Ovary (tissue), 9 donors: ENCODE results near the gene ZNF777. TPM values are rescaled to one million over a fixed set of nuclear protein-coding genes. Genes with fewer than 3 reads are reported as not detected.
A peak's percentile ranks its signal among the peaks of the same experiment; 100 is the strongest.

ENCODE experiments used
- DNase-seq, 5 donors: peaks; one replicate each; pipeline ENCODE4 v3.0.0-alpha.2; 2019 to 2020
- H3K27ac ChIP-seq, 2 donors: fragments of 200-600 bp; one replicate each; pipeline versions ENCODE4 v1.5.1 to v1.8.0; 2019 to 2022
- H3K27me3 ChIP-seq: fragments of 200-600 bp; one replicate; pipeline ENCODE4 v1.8.0; 2022
- H3K36me3 ChIP-seq: fragments of 200-600 bp; sonication (generic); one replicate; pipeline ENCODE4 v1.5.1; 2019
- H3K4me1 ChIP-seq: one replicate; pipeline ENCODE4 v1.8.1; 2013; ENCODE audit warnings: mild to moderate bottlenecking, moderate library complexity; ENCODE audit not compliant: insufficient read depth
- H3K4me3 ChIP-seq: fragments of 200-600 bp; sonication (generic); one replicate; pipeline ENCODE4 v1.5.1; 2017
- H3K9me3 ChIP-seq, 2 donors: fragments of 200-600 bp in 1 of 2; sonication (generic) in 1 of 2; one replicate each; pipeline versions ENCODE4 v1.5.1 to v1.8.1; 2013 to 2019; ENCODE audit warnings: mild to moderate bottlenecking in 1 of 2, moderate library complexity in 1 of 2
- CTCF ChIP-seq, 3 donors: fragments of 450-650 bp in 2 of 3; fragments of 200-600 bp in 1 of 3; IDR thresholded peaks; one replicate each; pipeline versions ENCODE4 v1.5.1 to v1.8.0; 2016 to 2022; ENCODE audit warnings: antibody characterized with exemption in 3 of 3, mild to moderate bottlenecking in 1 of 3
- EP300 ChIP-seq: sonication (generic); formaldehyde crosslinking; IDR thresholded peaks from one replicate; pipeline ENCODE4 v1.6.1; 2017; ENCODE audit warnings: antibody characterized with exemption
- POLR2A ChIP-seq: fragments of 450-650 bp; IDR thresholded peaks from one replicate; pipeline ENCODE4 v1.6.1; 2017; ENCODE audit warnings: antibody characterized with exemption, mild to moderate bottlenecking, moderate library complexity
- WGBS, 3 donors: extraction: QIAGEN DNeasy Blood & Tissue Kit in 1 of 3; methylation state at CpG; one replicate each; pipeline versions ENCODE4 v1.1.5 to v1.1.7; 2013 to 2017; 5-methylcytosine and 5-hydroxymethylcytosine counted together
- intact Hi-C, 4 donors: fragments of 100-400 bp; cut with DNase I; formaldehyde crosslinking; loops; one replicate each; pipeline versions ENCODE4 v1.11.0 to v1.15.1; 2022 to 2023
- polyA plus RNA-seq, 2 donors: library from polyadenylated mRNA; stranded (reverse); fragments of 200-250 nt in 1 of 2; fragments of 350-450 nt in 1 of 2; fragmentation: Illumina TruSeq in 1 of 2; extraction: RNeasy Lipid Tissue Mini Kit (QIAGEN cat#74804) in 1 of 2; gene quantifications; one replicate each; pipeline ENCODE4 v1.2.3, GENCODE V29; 2013 to 2014
- total RNA-seq, 7 donors: library from RNA; depleted of rRNA in 2 of 7; stranded (reverse); fragments of >200 nt in 2 of 7; fragmentation: NEBNext Ultra II Directional in 3 of 7; extraction: Animal tissue kit (Norgen Biotek cat#: 25700) in 3 of 7; gene quantifications; one replicate each; pipeline versions ENCODE4 v1.1.0 to v1.2.4, GENCODE V29; 2016 to 2023
- donor health status: DM: no; HTN: no; CAD: no; lungs with moderate emphysema.
- donor health status: DM: no; HTN: no; CAD: no.
- donor health status: Bipolar disorder and iron deficiency.
- donor health status: DM: yes; HTN: yes; CAD: no.
- donor health status: DM: no; HTN: no; CAD: no.
- donor health status: DM: yes; HTN: yes; CAD: no.

ZNF777 gene
- total and polyA plus RNA-seq, 9 donors, result 3.8 to 20.4 (median 13.8) TPM

- H3K27ac ChIP-seq, result no peak overlapping the region
- no peak for TF ChIP-seq EP300
- no peak for TF ChIP-seq CTCF (IDR thresholded peaks at IDR 0.05)
- TF ChIP-seq POLR2A, result no peak
- no peaks in the 10 kb centered on the region for H3K27me3 ChIP-seq
- no peak for DNase-seq
- H3K9me3 ChIP-seq, result no peaks in the 10 kb centered on the region
- H3K4me3 ChIP-seq, result no peak overlapping the region
- intact Hi-C loops, result no loop called here
- no peaks in the 10 kb centered on the region for H3K4me1 ChIP-seq
- H3K36me3 ChIP-seq, result no peaks in the 10 kb centered on the region
Measured at GRCh38 chr7:149466364-149466763, 5.5 kb upstream of the ZNF777 start.

- no peaks in the 10 kb centered on the region for H3K9me3 ChIP-seq
- WGBS, 3 donors, result 75 to 89% (median 81%) methylated on average over 1 of the region's 1 CpG
- peaks cover 8% of the 10 kb centered on the region for H3K4me1 ChIP-seq
- no peak overlapping the region for H3K27ac ChIP-seq
- no peaks in the 10 kb centered on the region for H3K27me3 ChIP-seq
- H3K36me3 ChIP-seq, result no peaks in the 10 kb centered on the region
- no peak for DNase-seq
- intact Hi-C loops, result no loop called here
- TF ChIP-seq CTCF (IDR thresholded peaks at IDR 0.05), result no peak
- TF ChIP-seq POLR2A, result no peak
- TF ChIP-seq EP300, result no peak
- H3K4me3 ChIP-seq, result no peak overlapping the region
Measured at GRCh38 chr7:149463500-149464161, 2.8 kb upstream of the ZNF777 start.

- no peak for TF ChIP-seq POLR2A
- TF ChIP-seq CTCF (IDR thresholded peaks at IDR 0.05), result no peak
- TF ChIP-seq EP300, result no peak
- H3K36me3 ChIP-seq, result no peaks in the 10 kb centered on the region
- WGBS, 3 donors, result 82 to 88% (median 86%) methylated on average over 9 of the region's 9 CpGs
- H3K27me3 ChIP-seq, result no peaks in the 10 kb centered on the region
- intact Hi-C loops, result no loop called here
- H3K4me3 ChIP-seq, result no peak overlapping the region
- no peak for DNase-seq
- H3K9me3 ChIP-seq, result no peaks in the 10 kb centered on the region
- H3K27ac ChIP-seq, result no peak overlapping the region
- peaks cover 9% of the 10 kb centered on the region for H3K4me1 ChIP-seq
Measured at GRCh38 chr7:149462101-149462520, 1.2 kb upstream of the ZNF777 start.

- Histone ChIP-seq H3K27me3 (no peaks in the 10 kb centered on the region), H3K9me3 (no peaks in the 10 kb centered on the region), H3K4me1 (peaks cover 9% of the 10 kb centered on the region), H3K4me3 (peak overlapping the region; percentile 56), H3K36me3 (no peaks in the 10 kb centered on the region), H3K27ac (peak overlapping the region; percentile 39 to 80)
- no peak for DNase-seq
- TF ChIP-seq EP300 (no peak), CTCF (IDR thresholded peaks at IDR 0.05) (no peak), POLR2A (no peak)
- WGBS, 3 donors, result 0% methylated on average over 46 to 145 of the region's 145 CpGs
- intact Hi-C loops, result no loop called here
Measured at GRCh38 chr7:149459540-149460452, 1.1 kb downstream of the ZNF777 start.
